HL-60 (cell line): ENCODE measurements around the gene LAMTOR5.

Experiments
- DNase-seq, 2 experiments: peaks; one replicate each; pipeline ENCODE4 v3.0.0-alpha.2; 2010 to 2020; ENCODE audit warnings: low read depth in 1 of 2, low spot score in 1 of 2
- H3K27ac ChIP-seq: fragments of 250-450 bp; sonication (Bioruptor Pico); replicated peaks from 2 replicates; pipeline ENCODE4 v1.5.1; 2020; ENCODE audit warnings: mild to moderate bottlenecking, moderate library complexity
- H3K27me3 ChIP-seq: fragments of 250-450 bp; sonication (Bioruptor Pico); 2 replicates; pipeline ENCODE4 v1.5.1; 2021; ENCODE audit warnings: mild to moderate bottlenecking, moderate library complexity; ENCODE audit not compliant: insufficient read depth, poor library complexity, severe bottlenecking
- H3K4me3 ChIP-seq: replicated peaks from 2 replicates; pipeline ENCODE4 v1.5.1; 2011; ENCODE audit warnings: mild to moderate bottlenecking, control low read depth, low read length; ENCODE audit not compliant: insufficient read depth
- CTCF ChIP-seq: IDR thresholded peaks from one replicate; pipeline ENCODE4 v1.5.1; 2011; ENCODE audit warnings: low read length, control low read depth, inconsistent platforms; ENCODE audit not compliant: insufficient read depth
- GABPA ChIP-seq: IDR thresholded peaks from 2 replicates; pipeline ENCODE4 v1.6.1; 2012; ENCODE audit warnings: low read depth
- POLR2AphosphoS5 ChIP-seq: IDR thresholded peaks from 2 replicates; pipeline ENCODE4 v1.6.1; 2012; ENCODE audit warnings: low read depth
- REST ChIP-seq: IDR thresholded peaks from 2 replicates; pipeline ENCODE4 v1.6.1; 2012; ENCODE audit warnings: low read depth; ENCODE audit not compliant: insufficient replicate concordance
- SPI1 ChIP-seq: IDR thresholded peaks from 2 replicates; pipeline ENCODE4 v1.6.1; 2012; ENCODE audit warnings: low read depth, mild to moderate bottlenecking, borderline replicate concordance

LAMTOR5 gene

DNA sequence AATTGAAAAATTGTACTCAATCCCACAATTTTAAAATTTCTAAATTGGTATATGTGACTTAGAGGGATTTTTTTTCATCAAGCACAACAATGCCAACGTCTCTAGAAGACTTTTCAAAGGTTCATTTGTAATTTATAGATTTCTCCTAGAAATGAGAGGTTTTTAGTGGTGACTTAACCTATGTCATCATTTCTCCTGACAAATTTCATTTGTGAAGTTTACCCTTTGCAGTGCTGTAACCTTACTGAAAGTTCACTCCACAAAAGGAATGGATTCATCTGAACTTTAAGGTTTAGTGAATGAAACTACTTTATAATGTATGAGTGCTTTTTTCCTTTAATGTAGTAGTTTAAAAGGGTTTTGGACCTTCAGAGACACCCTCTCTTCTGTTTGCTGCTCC is 52.2 kb downstream of the LAMTOR5 start:
- TF ChIP-seq GABPA (no peak), SPI1 (no peak), REST (no peak), POLR2AphosphoS5 (no peak), CTCF (no peak)
- no peak overlapping the region for H3K27ac ChIP-seq

More for the DNA sequence above, 52.2 kb downstream of the LAMTOR5 start:
- H3K27me3 ChIP-seq = no peaks in the 10 kb centered on the region
- DNase-seq = no peak
- H3K4me3 ChIP-seq = no peak overlapping the region
